ENCODE measurements around the gene RET.
"Not testable (repeated sequence)": the region's sequence is repeated elsewhere in the genome, so short reads cannot be mapped to it uniquely, and the experiment has no call there.

Gene RET

GRCh38 chr10:43138021-43138756 lies 61.3 kb downstream of the RET start, which contains the start of gene CSGALNACT2:
TSS of gene CSGALNACT2 (plus strand) at chr10:43138445. CDS start at chr10:43155150, 16,705 bp downstream.
- peak; percentile 83 for DNase-seq

GRCh38 chr10:43138757-43139241 lies 61.9 kb downstream of the RET start:
- peak; percentile 21 for DNase-seq

- no peak for DNase-seq
These were observed 64.6 kb downstream of the RET start for GRCh38 chr10:43141421-43141820.

- DNase-seq = no peak
These were observed 68.4 kb downstream of the RET start for GRCh38 chr10:43145311-43145710.

GRCh38 chr10:43145936-43146335 lies 69.1 kb downstream of the RET start:
- DNase-seq = not testable (repeated sequence)

- DNase-seq = no peak
These were observed 74.5 kb downstream of the RET start for GRCh38 chr10:43151371-43151770.

DNA sequence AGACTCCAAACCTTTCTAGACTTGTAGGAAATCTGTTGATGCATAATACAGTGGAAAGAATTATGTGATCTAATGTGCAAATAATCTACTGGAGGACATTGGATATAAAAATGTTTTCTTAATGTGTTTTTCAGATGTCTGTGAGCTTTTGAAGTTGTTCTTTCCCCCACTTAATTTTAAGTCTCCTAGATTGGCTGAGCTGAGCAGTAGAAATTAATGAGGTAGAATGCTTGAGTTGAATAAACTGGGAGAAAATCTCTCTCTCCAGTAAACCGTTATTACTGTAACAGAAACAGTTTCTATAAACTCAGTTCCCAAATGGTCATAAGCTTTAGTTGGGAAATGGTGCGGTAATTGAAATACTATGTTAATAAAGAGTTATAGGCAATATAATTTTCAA lies 77.0 kb downstream of the RET start:
- DNase-seq = no peak

DNA sequence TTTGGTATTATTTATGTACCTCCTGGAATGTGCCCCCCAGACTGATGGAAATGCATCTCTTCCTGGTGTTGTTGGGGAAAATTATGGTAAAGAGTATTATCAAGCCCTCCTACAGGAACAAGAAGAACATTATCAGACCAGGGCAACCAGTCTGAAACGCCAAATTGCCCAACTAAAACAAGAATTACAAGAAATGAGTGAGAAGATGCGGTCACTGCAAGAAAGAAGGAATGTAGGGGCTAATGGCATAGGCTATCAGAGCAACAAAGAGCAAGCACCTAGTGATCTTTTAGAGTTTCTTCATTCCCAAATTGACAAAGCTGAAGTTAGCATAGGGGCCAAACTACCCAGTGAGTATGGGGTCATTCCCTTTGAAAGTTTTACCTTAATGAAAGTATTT lies 78.4 kb downstream of the RET start:
- DNase-seq = no peak

DNA sequence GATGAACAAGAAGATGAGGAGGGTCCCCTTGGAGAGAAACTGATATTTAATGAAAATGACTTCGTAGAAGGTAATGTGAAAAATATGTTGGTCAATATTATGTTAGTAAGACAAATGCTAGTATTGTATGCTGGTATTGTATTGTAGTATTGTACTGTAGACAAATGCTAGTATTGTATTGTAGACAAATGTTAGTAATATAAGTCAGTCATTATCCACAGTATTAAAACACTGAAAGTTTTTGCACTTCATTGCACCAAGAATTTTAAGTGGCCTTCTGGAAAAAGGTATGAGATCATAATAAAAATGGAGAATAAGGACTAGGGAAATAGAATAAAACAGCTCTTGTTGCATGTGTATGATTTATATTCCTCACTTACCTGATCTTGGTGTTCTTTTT lies 78.9 kb downstream of the RET start:
- DNase-seq = no peak

DNA sequence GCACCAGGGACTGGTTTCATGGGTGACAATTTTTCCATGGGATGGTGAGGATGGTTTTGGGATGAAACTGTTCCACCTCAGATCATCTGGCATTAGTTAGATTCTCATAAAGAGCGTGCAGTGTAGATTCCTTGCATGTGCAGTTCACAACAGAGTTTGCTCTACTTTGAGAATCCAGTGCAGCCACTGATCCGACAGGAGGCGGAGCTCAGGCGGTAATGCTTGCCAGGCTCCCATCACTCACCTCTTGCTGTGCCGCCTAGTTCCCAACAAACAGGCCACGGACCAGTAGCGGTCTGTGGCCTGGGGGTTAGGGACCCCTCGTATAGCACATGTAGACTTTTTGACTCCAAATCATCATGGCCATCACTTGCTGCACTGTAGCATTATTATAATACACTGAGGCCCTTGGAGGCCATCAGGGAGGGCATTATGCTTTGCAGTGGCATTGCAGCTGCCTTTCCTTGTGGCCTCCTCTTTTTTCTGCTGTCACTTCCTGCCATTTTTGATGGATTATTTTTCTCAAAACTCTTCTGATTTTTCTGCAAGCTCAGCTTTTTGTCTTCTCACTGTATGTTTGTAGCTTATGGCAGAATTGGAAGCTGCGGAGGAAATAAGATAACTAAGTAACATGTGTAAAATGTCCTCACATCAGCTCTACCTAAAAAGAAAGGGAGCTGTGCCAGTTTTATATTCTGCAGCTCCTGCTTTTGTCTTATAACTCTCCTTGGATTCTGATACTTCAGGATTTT lies 79.9 kb downstream of the RET start:
- DNase-seq = no peak

DNA sequence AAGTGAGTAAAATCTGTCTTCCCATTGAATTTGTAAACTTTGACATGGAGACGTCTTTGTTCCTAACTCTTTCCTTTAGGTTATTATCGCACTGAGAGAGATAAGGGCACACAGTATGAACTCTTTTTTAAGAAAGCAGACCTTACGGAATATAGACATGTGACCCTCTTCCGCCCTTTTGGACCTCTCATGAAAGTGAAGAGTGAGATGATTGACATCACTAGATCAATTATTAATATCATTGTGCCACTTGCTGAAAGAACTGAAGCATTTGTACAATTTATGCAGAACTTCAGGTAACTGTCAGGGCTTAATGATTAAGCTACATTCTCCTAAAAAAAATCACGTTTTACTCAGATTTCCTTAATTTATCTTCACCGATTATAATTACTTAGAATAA lies 81.8 kb downstream of the RET start:
- no peak for DNase-seq

DNA sequence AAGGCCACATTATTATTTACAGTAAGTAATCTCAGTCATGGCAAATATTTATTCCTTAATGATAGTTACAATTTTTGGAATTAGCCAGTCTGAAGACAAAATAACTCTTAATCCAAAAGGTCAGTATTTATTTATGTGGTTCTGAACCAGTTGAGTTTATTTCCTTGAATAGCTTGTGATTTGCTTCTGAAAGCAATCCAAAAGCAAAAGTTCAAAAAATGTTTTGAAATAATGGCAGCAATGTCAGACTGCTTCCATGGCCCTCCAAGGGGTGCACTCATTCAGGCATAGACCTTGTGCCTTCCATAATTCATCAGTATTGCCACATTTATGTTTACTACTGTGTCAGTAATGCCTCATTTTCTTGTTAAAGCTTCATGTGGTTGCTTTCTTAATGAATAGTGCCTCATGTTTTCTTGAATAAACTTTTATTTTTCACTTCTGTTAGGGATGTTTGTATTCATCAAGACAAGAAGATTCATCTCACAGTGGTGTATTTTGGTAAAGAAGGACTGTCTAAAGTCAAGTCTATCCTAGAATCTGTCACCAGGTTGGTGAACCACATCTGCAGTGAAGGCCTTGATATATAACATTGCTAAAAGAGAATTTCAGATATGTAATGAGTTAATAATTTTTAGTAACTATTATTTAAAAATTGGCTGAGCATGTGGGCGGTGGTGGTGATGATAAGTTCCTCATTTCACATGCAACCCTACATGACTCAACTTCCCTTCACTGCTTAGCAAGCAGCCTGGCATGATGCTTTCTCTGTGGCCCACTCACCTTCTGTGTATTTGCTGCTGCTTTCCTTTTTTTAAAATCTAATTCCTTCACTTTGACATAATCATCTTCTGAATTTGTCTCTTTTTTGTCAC lies 83.4 kb downstream of the RET start:
- peak; percentile 67 for DNase-seq

GRCh38 chr10:43160921-43161255 lies 84.0 kb downstream of the RET start:
- no peak for DNase-seq

GRCh38 chr10:43162604-43163003 lies 85.7 kb downstream of the RET start:
- DNase-seq = no peak

DNA sequence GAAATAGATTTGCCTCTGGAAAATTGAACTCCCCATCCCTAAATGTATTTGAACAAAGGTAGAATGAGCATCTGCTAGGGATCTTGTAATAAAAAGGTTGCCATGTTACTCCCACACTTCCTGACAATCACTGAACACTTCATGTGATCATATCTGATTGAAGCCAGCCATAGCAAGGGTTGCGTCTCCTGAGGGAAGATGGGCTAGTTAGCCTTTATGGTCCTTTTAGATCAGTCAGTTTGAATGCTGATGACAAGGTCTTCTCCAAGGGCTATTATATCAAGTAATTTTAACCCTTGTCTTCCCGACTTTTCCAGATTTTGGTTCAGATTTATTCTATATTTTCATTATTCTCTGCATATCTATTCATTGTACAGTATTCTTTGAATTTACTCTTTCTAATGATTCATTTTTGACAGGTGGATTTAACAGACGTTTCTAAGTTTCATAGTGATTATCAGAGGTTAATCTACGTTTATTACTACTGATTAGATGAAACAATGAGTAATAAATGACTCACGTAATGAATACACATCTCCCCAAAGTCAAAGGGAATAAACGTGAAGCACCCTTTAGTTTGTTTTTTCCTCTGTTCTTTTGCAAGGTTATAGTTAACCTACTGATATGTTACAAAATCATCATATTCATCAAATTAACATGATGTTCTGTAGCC lies 89.5 kb downstream of the RET start:
- DNase-seq = no peak

DNA sequence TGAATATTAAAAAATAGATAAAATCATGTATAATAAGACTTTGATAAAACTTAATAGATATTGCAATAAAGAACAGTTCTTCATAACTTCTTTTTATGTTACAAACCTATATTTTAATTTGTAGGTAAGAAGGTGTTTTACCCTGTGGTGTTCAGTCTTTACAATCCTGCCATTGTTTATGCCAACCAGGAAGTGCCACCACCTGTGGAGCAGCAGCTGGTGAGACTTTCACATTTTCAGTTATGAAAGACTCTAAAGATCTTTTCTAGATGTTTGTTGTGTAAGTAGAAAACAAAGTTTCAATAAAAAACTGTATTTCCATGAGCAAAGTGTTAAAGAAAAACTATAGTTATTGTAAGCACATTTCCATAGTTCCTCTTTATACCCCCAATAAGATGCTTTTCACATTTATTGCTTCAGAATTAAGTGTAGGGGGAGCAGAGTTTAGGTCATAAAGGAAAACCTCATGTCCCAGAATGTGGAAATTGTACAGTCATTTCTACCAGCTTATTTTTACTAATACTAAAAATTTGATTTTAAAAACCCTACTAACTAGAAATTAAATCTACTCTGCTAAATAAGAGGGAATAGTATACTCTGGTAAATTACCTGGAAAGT lies 90.1 kb downstream of the RET start:
- no peak for DNase-seq

DNA sequence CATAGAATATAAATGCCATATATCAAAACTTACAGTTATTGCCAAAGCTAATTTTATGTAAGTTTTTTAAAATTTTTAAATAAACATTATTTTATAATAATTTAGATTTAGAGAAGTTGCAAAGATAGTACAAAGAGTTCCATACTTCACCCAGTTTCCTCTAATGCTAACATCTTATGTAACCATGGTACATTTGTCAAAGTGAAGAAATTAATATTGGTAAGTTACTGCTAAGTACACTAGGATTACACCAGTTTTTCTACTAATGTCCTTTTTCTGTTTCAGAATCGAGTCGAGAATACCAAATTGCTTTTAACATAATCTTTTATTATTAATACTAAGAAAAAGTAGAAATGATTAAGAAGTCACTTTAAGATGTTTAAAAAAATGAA lies 90.6 kb downstream of the RET start:
- DNase-seq = no peak

DNA sequence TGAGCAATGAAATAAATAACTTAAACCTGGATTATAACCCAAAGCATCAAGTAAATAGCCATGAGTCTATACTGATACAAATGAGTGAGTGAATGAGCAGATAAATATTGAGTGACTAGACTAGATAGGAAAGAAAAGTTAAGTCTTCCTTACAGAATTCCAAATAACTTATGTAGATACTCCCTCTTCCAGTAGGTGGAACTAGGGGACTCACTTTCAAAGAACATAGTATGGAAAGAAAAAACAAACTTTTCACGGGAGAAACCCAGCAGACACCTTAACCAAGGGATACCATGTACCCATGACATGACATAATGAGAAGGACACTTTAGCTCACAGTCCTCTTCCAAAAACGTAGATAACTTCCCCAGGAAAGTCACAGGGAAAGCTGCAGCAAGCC lies 93.6 kb downstream of the RET start:
- DNase-seq = peak; percentile 7

- no peak for DNase-seq
These were observed 95.8 kb downstream of the RET start for GRCh38 chr10:43172645-43173044.

DNA sequence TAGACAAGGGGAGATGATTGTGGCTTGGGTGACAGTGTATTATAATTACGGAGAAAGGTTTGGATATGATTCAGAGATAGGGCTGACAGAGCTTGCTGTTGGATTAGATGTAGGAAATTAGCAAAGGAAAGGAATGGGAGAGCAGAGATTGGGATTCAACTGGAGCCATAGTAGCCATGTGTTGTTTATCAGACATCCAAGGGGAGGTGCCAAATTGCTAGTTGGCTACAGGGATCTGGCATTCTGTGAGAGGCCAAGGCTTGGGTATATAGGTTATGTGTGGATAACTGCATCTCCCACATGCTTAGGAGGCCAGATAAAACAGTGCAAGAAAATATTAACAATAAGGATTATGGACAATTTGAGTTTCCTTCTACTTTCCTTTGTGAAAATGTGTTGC lies 96.3 kb downstream of the RET start:
- DNase-seq = no peak

GRCh38 chr10:43174969-43175368 lies 98.1 kb downstream of the RET start:
- no peak for DNase-seq

DNA sequence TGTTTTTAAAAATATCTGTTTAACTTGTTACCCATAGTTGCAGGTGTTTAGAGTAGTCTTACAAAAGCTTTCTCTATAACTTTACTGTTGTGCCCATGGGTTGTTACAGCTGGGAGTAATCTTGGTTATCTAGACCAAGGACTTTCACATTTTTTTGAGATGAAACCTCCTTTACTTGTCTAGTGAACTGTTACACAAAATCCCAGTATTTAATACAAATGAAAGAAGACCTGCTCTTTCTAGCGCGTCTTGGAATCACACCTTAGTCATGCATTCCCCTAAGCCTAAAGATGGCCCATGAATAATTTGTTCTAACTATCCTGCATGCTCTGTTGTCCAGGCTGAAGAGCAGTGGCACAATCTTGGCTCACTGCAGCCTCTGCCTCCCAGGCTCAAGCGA lies 99.4 kb downstream of the RET start:
- no peak for DNase-seq

Measured in fibroblast of upper back skin (primary cell).